Right lobe of liver (tissue), 6 donors: ENCODE data around the gene TSGA10IP. TPM values are rescaled to one million over a fixed set of nuclear protein-coding genes. Genes with fewer than 3 reads are reported as not detected.

Experiments
- ATAC-seq, 4 donors: fragments of 200-7000 bp; cut with Tn5 transposase; one replicate each; pipeline ENCODE4 v1.9.1; 2020; ENCODE audit warnings: mild to moderate bottlenecking in 4 of 4, moderate library complexity in 4 of 4
- DNase-seq, 3 donors: peaks; one replicate each; pipeline ENCODE4 v3.0.0-alpha.2; 2020
- H3K27ac ChIP-seq, 3 donors: fragments of 200-600 bp; one replicate each; pipeline ENCODE4 v1.8.0; 2022
- H3K27me3 ChIP-seq, 2 donors: fragments of 200-600 bp; one replicate each; pipeline ENCODE4 v1.8.0; 2022
- H3K36me3 ChIP-seq, 4 donors: fragments of 200-600 bp; sonication (generic) in 1 of 4; one replicate each; pipeline versions ENCODE4 v1.5.1 to v1.8.0; 2017 to 2022; ENCODE audit warnings: control low read depth in 1 of 4
- H3K4me1 ChIP-seq, 4 donors: fragments of 200-600 bp; sonication (generic) in 1 of 4; one replicate each; pipeline versions ENCODE4 v1.5.1 to v1.8.0; 2017 to 2022; ENCODE audit warnings: control low read depth in 1 of 4
- H3K4me3 ChIP-seq, 3 donors: fragments of 200-600 bp; one replicate each; pipeline ENCODE4 v1.8.0; 2022
- H3K9me3 ChIP-seq, 4 donors: fragments of 200-600 bp; sonication (generic) in 1 of 4; one replicate each; pipeline versions ENCODE4 v1.5.1 to v1.8.0; 2017 to 2022; ENCODE audit warnings: control low read depth in 1 of 4
- CTCF ChIP-seq, 4 donors: fragments of 200-600 bp in 3 of 4; fragments of 450-650 bp in 1 of 4; IDR thresholded peaks; one replicate each; pipeline versions ENCODE4 v1.5.1 to v1.8.0; 2016 to 2022; ENCODE audit warnings: antibody characterized with exemption in 4 of 4, mild to moderate bottlenecking in 2 of 4
- POLR2A ChIP-seq: fragments of 450-650 bp; IDR thresholded peaks from one replicate; pipeline ENCODE4 v1.6.1; 2017; ENCODE audit warnings: antibody characterized with exemption, mild to moderate bottlenecking
- WGBS: methylation state at CpG from one replicate; pipeline ENCODE4 v1.1.6; 2018; ENCODE audit warnings: low coverage, low lambda C conversion rate; ENCODE audit not compliant: insufficient coverage; ENCODE audit errors: missing lambda C conversion rate; 5-methylcytosine and 5-hydroxymethylcytosine counted together
- intact Hi-C, 2 donors: fragments of 100-400 bp; cut with DNase I; formaldehyde crosslinking; loops; one replicate each; pipeline versions ENCODE4 v1.11.2 to v1.14.1; 2022
- total RNA-seq, 6 experiments: library from RNA; depleted of rRNA in 2 of 6; stranded (reverse); fragments of >200 nt in 2 of 6; fragmentation: NEBNext Ultra II Directional in 3 of 6; extraction: Animal tissue kit (Norgen Biotek cat#: 25700) in 3 of 6; gene quantifications; one replicate each; pipeline versions ENCODE4 v1.1.0 to v1.2.4, GENCODE V29; 2016 to 2023
- donor health status: DM: no; HTN: yes; CAD: no.
- donor health status: DM: no; HTN: no; CAD: no.
- donor health status: DM: no; HTN: no; CAD: no.
- donor health status: DM: no; HTN: yes; CAD: no.
- donor health status: DM: no; HTN: yes; CAD: no.

Gene TSGA10IP
- total RNA-seq, 6 experiments from 2014 or later = not detected

GRCh38 chr11:66002648-66003225 lies 57.5 kb downstream of the TSGA10IP start:
- peaks cover 10 to 38% (median 23%) of the 10 kb centered on the region in 4 donors for H3K36me3 ChIP-seq
- no peaks in the 10 kb centered on the region for H3K9me3 ChIP-seq
- intact Hi-C loops = no loop called here
- H3K4me1 ChIP-seq = peaks cover 0 to 11% (median 3%) of the 10 kb centered on the region in 4 donors
- WGBS = 0% methylated on average over 4 of the region's 40 CpGs
- H3K27ac ChIP-seq = peak overlapping the region; percentile 94 to 96 (median 94)
- H3K27me3 ChIP-seq = no peaks in the 10 kb centered on the region
- DNase-seq (peak; percentile 75 to 87 (median 82)), ATAC-seq (peak; percentile 80 to 91 (median 84))
- H3K4me3 ChIP-seq = peak overlapping the region; percentile 77 to 88 (median 83)
- TF ChIP-seq POLR2A = no peak
- TF ChIP-seq CTCF (IDR thresholded peaks at IDR 0.05) = peak in 2 of 4 donors; percentile 11 to 35

GRCh38 chr11:66003291-66003690 lies 58.0 kb downstream of the TSGA10IP start:
- ATAC-seq (no peak), DNase-seq (no peak)
- TF ChIP-seq POLR2A = no peak
- no peak for TF ChIP-seq CTCF (IDR thresholded peaks at IDR 0.05)
- Histone ChIP-seq H3K4me1 (peaks cover 0 to 11% (median 3%) of the 10 kb centered on the region in 4 donors), H3K27ac (peak overlapping the region in 2 of 3 donors; percentile 94 to 96), H3K9me3 (no peaks in the 10 kb centered on the region), H3K36me3 (peaks cover 9 to 32% (median 18%) of the 10 kb centered on the region in 4 donors), H3K27me3 (no peaks in the 10 kb centered on the region), H3K4me3 (peak overlapping the region; percentile 77 to 88 (median 83))
- intact Hi-C loops = no loop called here
- WGBS = 41% methylated on average over 3 of the region's 6 CpGs

- intact Hi-C loops = no loop called here
- DNase-seq = no peak
- 69% methylated on average over 3 of the region's 4 CpGs for WGBS
Observed at GRCh38 chr11:66004186-66004585, 58.9 kb downstream of the TSGA10IP start.

GRCh38 chr11:66006134-66006890 lies 61.0 kb downstream of the TSGA10IP start:
- peaks cover 0 to 11% (median 2%) of the 10 kb centered on the region in 4 donors for H3K36me3 ChIP-seq
- intact Hi-C loops = no loop called here
- H3K4me3 ChIP-seq = no peak overlapping the region
- H3K4me1 ChIP-seq = peaks cover 0 to 5% (median 0%) of the 10 kb centered on the region in 4 donors
- H3K9me3 ChIP-seq = no peaks in the 10 kb centered on the region
- H3K27ac ChIP-seq = no peak overlapping the region
- peaks cover 0 to under 1% of the 10 kb centered on the region in 2 donors for H3K27me3 ChIP-seq
- ATAC-seq = no peak
- no peak for DNase-seq
- 91% methylated on average over 3 of the region's 13 CpGs for WGBS
- TF ChIP-seq CTCF (IDR thresholded peaks at IDR 0.05) = no peak
- no peak for TF ChIP-seq POLR2A

More at GRCh38 chr11:66004186-66004585, 58.9 kb downstream of the TSGA10IP start:
- H3K4me1 ChIP-seq = peaks cover 0 to 11% (median 3%) of the 10 kb centered on the region in 4 donors
- H3K4me3 ChIP-seq = no peak overlapping the region
- H3K9me3 ChIP-seq = no peaks in the 10 kb centered on the region
- TF ChIP-seq CTCF (IDR thresholded peaks at IDR 0.05) (no peak), POLR2A (no peak)
- H3K27me3 ChIP-seq = no peaks in the 10 kb centered on the region
- no peak overlapping the region for H3K27ac ChIP-seq
- H3K36me3 ChIP-seq = peaks cover 6 to 23% (median 12%) of the 10 kb centered on the region in 4 donors
- no peak for ATAC-seq
